ENCODE measurements around the gene SPEG. TPM values are rescaled to one million over a fixed set of nuclear protein-coding genes. Genes with fewer than 3 reads are reported as not detected.
"Not testable (repeated sequence)": the region's sequence is repeated elsewhere in the genome, so short reads cannot be mapped to it uniquely, and the experiment has no call there.

The SPEG gene
- 1 to 10 TPM; 2.0 to 2.6 TPM for total RNA-seq

DNA sequence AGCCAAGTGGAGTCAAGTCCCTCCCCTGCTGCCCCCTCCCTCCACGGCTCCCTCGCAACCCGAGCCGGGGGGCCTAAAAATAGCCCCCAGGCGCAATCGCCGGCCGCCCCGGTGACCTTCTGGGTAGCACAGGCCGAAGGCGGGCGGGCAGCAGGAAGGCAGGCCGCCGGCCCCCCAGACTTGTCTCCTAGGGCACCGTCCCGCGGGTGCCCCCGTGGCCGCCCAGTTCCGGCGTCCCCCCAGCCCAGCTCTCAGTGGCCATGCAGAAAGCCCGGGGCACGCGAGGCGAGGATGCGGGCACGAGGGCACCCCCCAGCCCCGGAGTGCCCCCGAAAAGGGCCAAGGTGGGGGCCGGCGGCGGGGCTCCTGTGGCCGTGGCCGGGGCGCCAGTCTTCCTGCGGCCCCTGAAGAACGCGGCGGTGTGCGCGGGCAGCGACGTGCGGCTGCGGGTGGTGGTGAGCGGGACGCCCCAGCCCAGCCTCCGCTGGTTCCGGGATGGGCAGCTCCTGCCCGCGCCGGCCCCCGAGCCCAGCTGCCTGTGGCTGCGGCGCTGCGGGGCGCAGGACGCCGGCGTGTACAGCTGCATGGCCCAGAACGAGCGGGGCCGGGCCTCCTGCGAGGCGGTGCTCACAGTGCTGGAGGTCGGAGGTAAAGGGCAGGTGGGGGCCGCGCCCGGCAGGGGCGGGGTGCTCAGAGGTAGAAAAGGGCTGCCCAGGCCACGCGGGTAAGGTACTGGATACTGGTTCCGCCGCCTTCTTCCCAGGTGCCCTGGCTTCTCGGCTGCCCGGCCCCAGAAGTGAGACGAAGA, at the start of gene SPEG:
TSS of gene SPEG (plus strand) at position 126 of the 808 bp plus-strand sequence. CDS start at position 261, 135 bp downstream.
- ChIA-PET POLR2A (interaction anchor here (0.7 kb wide), 1 partner anchor 84 kb away, joined by 3 read pairs; no protein-coding TSS in a partner anchor), CTCF (interaction anchor here (1.0 to 1.2 kb wide), 2 partner anchors 83 to 109 kb away, joined by 3 to 4 read pairs; partner anchors contain the start of genes CHPF and TMEM198)
- Mint-ChIP-seq H3K4me1 (no peaks in the 10 kb centered on the region), H3K4me3 (no peak within 1 kb of the TSS), H3K9me3 (no peaks in the 10 kb centered on the region), H3K36me3 (ENCODE audit: low read depth) (no peaks in the 10 kb centered on the region), H3K27ac (no peak within 1 kb of the TSS), H3K27me3 (peaks cover 22% of the 10 kb centered on the region)
- DNase-seq = no peak

DNA sequence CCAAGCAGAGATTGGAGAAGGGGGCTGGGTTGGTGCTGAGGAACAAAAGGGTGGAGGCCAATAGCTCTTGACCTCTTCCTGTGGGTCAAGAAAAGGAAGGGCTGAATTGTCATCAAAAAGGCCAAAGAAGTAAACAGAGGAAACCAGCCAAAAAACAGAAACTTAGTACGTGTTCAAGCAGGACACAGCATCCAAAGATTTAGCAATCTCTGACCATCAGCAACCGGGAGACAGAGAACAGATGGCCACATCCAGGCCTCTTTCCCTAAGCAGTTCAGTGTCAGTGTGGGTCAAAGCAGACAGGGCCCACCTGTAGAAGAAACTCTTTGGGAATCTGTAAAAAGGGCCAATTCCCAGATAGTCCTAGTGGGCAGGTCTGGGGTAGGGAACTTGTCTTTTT, 49.8 kb upstream of the SPEG start:
- ChIA-PET POLR2A (no interaction called here), CTCF (no interaction called here)
- Mint-ChIP-seq H3K27ac (no peak overlapping the region), H3K36me3 (ENCODE audit: low read depth) (peaks cover 35% of the 10 kb centered on the region), H3K9me3 (no peaks in the 10 kb centered on the region), H3K4me3 (no peak overlapping the region), H3K27me3 (peaks cover under 1% of the 10 kb centered on the region), H3K4me1 (peaks cover 17% of the 10 kb centered on the region)
- DNase-seq = no peak

DNA sequence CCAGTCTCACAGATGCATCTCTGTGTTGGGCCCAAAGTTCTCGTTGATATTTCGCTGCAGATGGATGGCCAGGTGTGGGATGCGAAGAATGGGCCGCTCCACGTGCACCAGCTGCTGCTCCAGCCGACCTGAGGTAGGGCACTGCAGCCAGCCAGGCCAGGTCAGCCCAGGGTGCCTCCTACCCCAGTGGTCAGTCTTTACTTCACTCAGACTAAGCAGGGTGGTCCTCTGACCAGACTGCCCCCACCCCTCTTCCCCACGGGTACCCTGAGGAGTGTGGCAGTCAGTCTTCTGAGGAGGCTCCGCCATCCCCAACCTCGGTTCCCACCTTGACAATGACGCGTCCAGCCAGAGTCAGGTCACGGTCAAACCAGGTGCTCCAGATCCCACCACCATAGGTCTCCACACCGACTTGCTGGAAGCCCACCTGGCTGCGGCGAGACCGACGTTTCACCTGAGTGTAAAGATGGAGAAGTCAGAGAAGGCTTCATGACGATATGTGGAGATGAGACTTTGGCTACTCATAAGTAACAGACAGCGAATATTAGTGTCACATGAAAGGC, 48.6 kb upstream of the SPEG start:
- Mint-ChIP-seq H3K4me3 (peak overlapping the region; percentile 96), H3K36me3 (ENCODE audit: low read depth) (peaks cover 35% of the 10 kb centered on the region), H3K4me1 (peaks cover 17% of the 10 kb centered on the region), H3K9me3 (no peaks in the 10 kb centered on the region), H3K27ac (peak overlapping the region; percentile 31), H3K27me3 (peaks cover 3% of the 10 kb centered on the region)
- ChIA-PET CTCF (interaction anchor here (0.8 kb wide), 1 partner anchor 144 kb away, joined by 3 read pairs; no protein-coding TSS in a partner anchor), POLR2A (no interaction called here)
- no peak for DNase-seq

DNA sequence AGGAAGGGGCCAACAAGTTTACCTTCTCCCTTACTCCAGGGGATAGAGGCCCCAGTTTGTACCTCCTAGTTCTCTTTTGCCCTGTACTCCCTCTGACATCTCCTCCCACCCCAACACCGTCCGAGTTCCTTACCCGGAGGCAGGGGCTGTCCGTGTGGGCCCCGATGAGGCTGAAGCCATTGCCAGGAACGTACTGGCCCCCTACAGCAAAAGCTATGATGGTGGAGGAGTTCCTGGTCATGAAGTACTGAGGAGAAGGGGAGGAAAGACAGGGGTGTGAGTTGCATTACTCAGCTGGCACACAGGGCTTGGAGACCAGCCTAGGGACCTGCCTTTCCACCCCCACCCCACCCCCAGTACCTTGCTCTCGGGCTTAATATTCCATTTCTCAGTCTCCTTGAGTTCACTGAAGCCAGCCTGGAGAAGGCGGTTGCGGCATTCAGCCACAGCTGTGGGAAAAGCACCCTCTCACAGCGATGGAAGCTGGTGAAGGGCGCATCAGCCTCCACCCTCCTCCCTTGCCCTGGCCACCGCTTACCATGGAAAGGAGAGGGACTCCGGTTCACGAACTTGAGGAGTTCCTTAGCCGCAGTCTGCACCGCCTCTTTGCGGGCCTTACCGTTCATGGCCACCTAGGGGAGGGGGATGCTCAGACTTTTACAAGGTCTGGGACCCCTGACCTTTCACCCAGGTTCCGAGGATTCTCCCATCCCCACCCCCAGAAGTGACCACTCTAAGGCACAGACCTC, 47.9 kb upstream of the SPEG start:
- Mint-ChIP-seq H3K4me3 (peak overlapping the region; percentile 96), H3K4me1 (peaks cover 17% of the 10 kb centered on the region), H3K9me3 (no peaks in the 10 kb centered on the region), H3K27me3 (peaks cover 3% of the 10 kb centered on the region), H3K27ac (peak overlapping the region; percentile 96), H3K36me3 (ENCODE audit: low read depth) (peaks cover 33% of the 10 kb centered on the region)
- POLR2A ChIA-PET = no interaction called here
- CTCF ChIA-PET = interaction anchor here (0.7 to 2.4 kb wide), 6 partner anchors 9 to 463 kb away, joined by 3 to 16 read pairs (median 3); partner anchors contain the start of gene NHEJ1
- no peak for DNase-seq

DNA sequence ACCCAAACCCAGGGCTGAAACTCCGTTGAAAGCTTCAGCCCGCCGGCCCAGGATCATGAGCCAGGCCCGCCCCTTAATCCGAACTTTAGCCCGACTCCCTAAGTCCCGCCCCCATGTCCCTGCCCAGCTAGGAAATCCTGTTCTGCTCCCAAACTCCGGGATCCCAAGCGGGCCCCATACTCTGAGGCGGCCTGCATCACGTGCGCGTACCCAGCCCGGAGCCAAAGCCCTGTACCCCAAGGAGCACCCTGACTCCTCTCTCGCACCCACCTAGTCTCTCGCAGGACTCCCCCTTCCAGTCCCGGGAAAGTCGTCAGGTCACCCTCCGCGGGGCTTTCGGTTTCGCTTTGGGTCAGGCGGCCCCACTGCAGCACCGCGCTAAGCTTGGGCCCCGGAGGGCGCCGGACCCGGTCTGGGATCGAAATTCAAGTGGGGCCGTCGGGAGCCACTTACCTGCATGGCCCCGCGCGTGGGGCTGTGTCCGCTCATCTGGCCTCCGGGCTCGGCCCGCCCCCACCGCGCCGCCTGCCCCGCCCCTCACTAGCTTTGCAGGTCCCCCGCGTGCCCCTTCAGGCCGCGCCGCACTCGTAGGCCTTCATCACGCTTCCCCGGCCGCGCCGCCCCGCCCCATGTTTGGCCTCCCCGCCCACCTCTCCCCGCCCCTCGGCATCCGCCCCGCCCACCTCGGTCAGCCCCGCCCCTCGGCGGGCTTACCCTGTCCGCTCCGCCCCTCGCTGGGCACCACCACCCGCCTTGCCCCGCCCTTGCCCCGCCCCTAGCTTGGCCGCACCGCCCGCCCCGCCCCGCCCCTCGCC, 47.1 kb upstream of the SPEG start, which contains the start of gene DNPEP:
TSS of gene DNPEP (minus strand) at position 607 of the 815 bp plus-strand sequence. CDS start at position 489, 118 bp downstream.
- CTCF ChIA-PET = interaction anchor here (0.7 to 2.4 kb wide), 12 partner anchors 10 to 495 kb away, joined by 3 to 16 read pairs (median 3); partner anchors contain the start of gene NHEJ1
- peaks cover 30% of the 10 kb centered on the region for H3K36me3 Mint-ChIP-seq (ENCODE audit: low read depth)
- POLR2A ChIA-PET = no interaction called here
- H3K4me3 Mint-ChIP-seq = peak within 1 kb of the TSS; percentile 96
- H3K4me1 Mint-ChIP-seq = peaks cover 17% of the 10 kb centered on the region
- H3K9me3 Mint-ChIP-seq = no peaks in the 10 kb centered on the region
- H3K27ac Mint-ChIP-seq = peak within 1 kb of the TSS; percentile 96
- peak; percentile 93 for DNase-seq
- H3K27me3 Mint-ChIP-seq = peaks cover 3% of the 10 kb centered on the region

DNA sequence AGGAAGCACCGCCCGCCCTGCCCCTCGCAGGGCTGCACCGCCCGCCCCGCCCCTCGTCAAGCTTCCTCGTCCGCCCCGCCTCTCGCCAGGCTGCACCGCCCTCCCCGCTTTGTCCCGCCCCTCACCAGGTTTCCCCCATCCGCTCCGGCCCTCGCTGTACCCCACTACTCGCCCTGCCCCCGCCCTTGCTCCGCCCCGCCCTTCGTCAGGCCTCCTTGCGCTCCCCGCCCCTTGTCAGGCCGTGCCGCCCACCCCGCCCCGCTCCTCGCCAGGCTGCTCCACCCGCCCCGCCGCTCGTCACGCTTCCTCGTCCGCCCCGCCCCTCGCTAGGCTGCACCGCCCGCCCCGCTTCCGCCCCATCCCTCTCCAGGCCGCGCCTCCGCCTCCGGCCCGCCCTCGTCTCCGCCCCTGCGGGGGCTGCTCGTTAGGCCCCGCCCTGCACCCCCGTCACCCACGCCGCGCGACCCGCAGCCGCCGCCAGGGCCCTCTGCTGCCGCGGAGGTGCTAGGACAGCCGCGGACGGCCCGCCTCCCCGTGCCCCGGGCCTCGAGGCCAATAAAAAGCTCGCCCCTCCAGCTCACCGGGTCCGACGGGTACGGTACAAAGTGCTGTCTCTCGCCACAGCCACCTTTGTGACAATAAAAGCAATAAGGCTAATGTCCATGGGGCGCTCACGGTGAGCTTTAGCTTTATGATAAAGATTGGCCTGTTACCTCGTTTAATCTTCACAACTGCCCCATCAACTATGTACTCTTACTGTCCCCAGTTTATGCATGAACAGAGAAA, 46.3 kb upstream of the SPEG start:
- Mint-ChIP-seq H3K27ac (peak overlapping the region; percentile 90), H3K27me3 (peaks cover 3% of the 10 kb centered on the region), H3K36me3 (ENCODE audit: low read depth) (peaks cover 28% of the 10 kb centered on the region), H3K4me3 (peak overlapping the region; percentile 96), H3K9me3 (no peaks in the 10 kb centered on the region), H3K4me1 (peaks cover 17% of the 10 kb centered on the region)
- CTCF ChIA-PET = interaction anchor here (0.6 to 3.2 kb wide), 24 partner anchors 10 to 496 kb away, joined by 3 to 16 read pairs (median 3); partner anchors contain the start of genes ANKZF1, ATG9A, GMPPA and NHEJ1
- POLR2A ChIA-PET = no interaction called here
- DNase-seq = peak; percentile 97

DNA sequence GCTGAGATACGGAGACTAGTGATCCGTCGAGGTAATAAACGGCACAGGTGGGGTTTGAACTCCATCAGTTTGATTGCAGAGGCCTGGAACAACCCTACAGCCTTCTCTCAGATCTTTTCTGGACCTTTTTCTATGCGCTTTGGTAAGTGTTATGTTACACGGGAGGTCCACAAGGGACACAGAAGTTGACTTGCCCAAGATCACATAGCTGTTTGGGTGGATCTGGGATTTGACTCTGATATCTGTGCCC, 45.8 kb upstream of the SPEG start:
- peaks cover 23% of the 10 kb centered on the region for H3K36me3 Mint-ChIP-seq (ENCODE audit: low read depth)
- POLR2A ChIA-PET = no interaction called here
- H3K4me1 Mint-ChIP-seq = peaks cover 17% of the 10 kb centered on the region
- H3K27me3 Mint-ChIP-seq = peaks cover 3% of the 10 kb centered on the region
- CTCF ChIA-PET = interaction anchor here (0.7 to 3.2 kb wide), 14 partner anchors 9 to 493 kb away, joined by 3 to 16 read pairs (median 3); partner anchors contain the start of genes ANKZF1, ATG9A and GMPPA
- H3K4me3 Mint-ChIP-seq = peak overlapping the region; percentile 96
- no peaks in the 10 kb centered on the region for H3K9me3 Mint-ChIP-seq
- H3K27ac Mint-ChIP-seq = peak overlapping the region; percentile 85
- no peak for DNase-seq

DNA sequence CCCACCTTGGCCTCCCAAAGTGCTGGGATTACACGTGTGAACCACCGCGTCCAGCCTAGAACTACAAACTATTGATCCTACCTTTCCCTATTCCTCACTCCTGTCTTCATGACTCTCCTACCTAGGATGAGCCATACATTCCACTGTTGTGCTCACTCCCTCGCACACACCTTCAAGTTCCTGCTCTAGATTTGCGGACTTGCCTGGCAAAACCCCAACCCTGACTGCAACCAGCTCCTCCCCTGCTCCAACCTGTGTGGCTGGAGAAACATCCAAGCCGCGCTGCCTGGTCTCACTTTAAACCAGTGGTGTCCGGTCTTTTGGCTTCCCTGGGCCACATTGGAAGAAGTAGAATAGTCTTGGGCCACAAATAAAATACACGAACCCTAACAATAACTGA, 41.9 kb upstream of the SPEG start:
- DNase-seq = no peak
- Mint-ChIP-seq H3K36me3 (ENCODE audit: low read depth) (no peaks in the 10 kb centered on the region), H3K9me3 (no peaks in the 10 kb centered on the region), H3K4me3 (no peak overlapping the region), H3K27ac (no peak overlapping the region), H3K27me3 (peaks cover 3% of the 10 kb centered on the region), H3K4me1 (peaks cover 16% of the 10 kb centered on the region)
- POLR2A ChIA-PET = no interaction called here
- CTCF ChIA-PET = interaction anchor here (1.0 to 2.1 kb wide), 3 partner anchors 10 to 137 kb away, joined by 3 to 5 read pairs (median 3); no protein-coding TSS in a partner anchor

DNA sequence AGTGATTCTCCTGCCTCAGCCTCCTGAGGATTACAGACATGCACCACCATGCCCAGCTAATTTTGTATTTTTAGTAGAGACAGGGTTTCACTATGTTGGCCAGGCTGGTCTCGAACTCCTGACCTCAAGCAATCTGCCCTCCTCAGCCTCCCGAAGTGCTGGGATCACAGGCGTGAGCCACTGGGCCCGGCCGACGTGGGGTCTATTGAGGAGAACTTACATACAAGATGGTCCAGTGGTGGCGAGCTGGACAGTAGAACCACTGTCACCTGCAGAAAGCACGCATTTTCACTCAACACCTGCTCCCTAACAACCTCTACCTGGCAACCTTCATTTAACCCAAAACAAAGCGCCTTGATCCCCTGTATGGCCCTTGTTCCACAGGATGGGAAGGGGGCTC, 39.6 kb upstream of the SPEG start:
- H3K4me3 Mint-ChIP-seq; H3K36me3 Mint-ChIP-seq (ENCODE audit: low read depth); H3K4me1 Mint-ChIP-seq; H3K27me3 Mint-ChIP-seq; POLR2A ChIA-PET; CTCF ChIA-PET; H3K27ac Mint-ChIP-seq; DNase-seq; H3K9me3 Mint-ChIP-seq: not testable (repeated sequence)

DNA sequence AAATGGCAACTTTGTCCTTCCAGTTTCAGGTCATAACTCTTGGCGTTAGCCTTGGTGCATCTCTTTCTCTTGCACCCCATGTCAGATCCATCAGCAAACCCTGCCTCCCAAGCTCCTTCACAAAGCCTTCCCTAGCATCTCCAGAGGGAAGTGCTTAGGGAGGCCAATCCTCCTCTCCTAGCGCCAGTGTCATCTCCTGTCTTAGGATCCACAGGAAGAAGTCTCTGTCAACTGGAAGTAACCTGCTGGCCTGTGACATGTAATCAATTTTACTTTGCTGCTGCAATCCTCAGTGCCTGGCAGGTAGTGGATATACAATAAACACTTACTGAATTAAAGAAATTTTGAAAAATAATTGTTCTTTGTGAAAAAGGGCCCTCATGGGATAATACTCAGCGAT, 39.0 kb upstream of the SPEG start:
- DNase-seq = no peak
- POLR2A ChIA-PET = no interaction called here

DNA sequence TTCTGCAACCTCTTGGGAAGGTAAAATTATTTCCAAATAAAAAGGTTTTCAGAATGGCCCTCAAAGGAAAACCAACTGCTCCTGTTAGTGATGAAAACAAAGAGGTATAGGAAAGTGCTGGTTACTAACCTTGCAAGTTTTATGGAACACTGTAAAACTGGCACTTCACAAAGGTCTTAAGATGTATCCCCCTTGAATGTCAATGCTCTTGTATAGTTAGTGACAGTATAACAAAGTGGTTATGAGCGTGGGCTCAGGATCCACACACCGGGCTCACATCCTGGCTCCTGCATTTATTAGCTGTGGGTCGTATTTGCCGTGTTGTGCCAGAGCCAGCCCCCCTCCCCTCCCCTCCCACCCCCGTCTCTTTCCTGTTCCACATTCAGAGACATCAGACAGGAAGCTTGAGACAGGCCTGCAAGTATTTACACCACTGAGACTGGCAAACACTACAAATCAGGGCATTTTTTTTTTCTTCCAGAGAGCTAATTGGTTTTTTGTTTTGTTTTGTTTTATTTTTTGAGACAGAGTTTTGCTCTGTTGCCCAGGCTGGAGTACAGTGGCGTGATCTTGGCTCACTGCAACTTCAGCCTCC, 37.7 kb upstream of the SPEG start:
- H3K27ac Mint-ChIP-seq = no peak overlapping the region
- no peak for DNase-seq
- CTCF ChIA-PET = no interaction called here

More for the DNA sequence above, 39.0 kb upstream of the SPEG start:
- H3K27me3 Mint-ChIP-seq = no peaks in the 10 kb centered on the region
- no peak overlapping the region for H3K27ac Mint-ChIP-seq
- H3K9me3 Mint-ChIP-seq = no peaks in the 10 kb centered on the region
- no peak overlapping the region for H3K4me3 Mint-ChIP-seq
- H3K36me3 Mint-ChIP-seq (ENCODE audit: low read depth) = no peaks in the 10 kb centered on the region
- H3K4me1 Mint-ChIP-seq = peaks cover 9% of the 10 kb centered on the region
- CTCF ChIA-PET = no interaction called here

More for the DNA sequence above, 37.7 kb upstream of the SPEG start:
- Mint-ChIP-seq H3K9me3 (no peaks in the 10 kb centered on the region), H3K27me3 (no peaks in the 10 kb centered on the region), H3K36me3 (ENCODE audit: low read depth) (no peaks in the 10 kb centered on the region), H3K4me1 (peaks cover 9% of the 10 kb centered on the region), H3K4me3 (no peak overlapping the region)
- POLR2A ChIA-PET = no interaction called here
